Measurements from ENCODE around the gene SHB. TPM values are rescaled to one million over a fixed set of nuclear protein-coding genes. Genes with fewer than 3 reads are reported as not detected.
A peak's percentile ranks its signal among the peaks of the same experiment; 100 is the strongest.

SHB gene
- total and polyA plus RNA-seq, 11 donors: 7.8 to 31.4 (median 21.4) TPM

GRCh38 chr9:37963936-37964739 is 104.9 kb downstream of the SHB start:
- Histone ChIP-seq H3K27ac (peak overlapping the region in 2 of 12 donors; percentile 41 to 46), H3K4me1 (peaks cover 0 to 41% (median 20%) of the 10 kb centered on the region in 12 donors), H3K4me3 (no peak overlapping the region), H3K27me3 (no peaks in the 10 kb centered on the region), H3K9me3 (no peaks in the 10 kb centered on the region), H3K36me3 (peaks cover 0 to 2% (median 0%) of the 10 kb centered on the region in 9 donors)
- DNase-seq (peak in 1 of 5 donors; percentile 55), ATAC-seq (peak in 3 of 4 donors; percentile 40 to 69 (median 54))
- intact Hi-C loops (cut with DNase I): loop anchor here in 3 of 10 donors (5.0 to 10.0 kb wide), 4 partner anchors 42 to 193 kb away; no protein-coding TSS in a partner anchor
- 67 to 76% (median 71%) methylated on average over 15 of the region's 15 CpGs for WGBS, 4 donors
- TF ChIP-seq, protein P1, sequence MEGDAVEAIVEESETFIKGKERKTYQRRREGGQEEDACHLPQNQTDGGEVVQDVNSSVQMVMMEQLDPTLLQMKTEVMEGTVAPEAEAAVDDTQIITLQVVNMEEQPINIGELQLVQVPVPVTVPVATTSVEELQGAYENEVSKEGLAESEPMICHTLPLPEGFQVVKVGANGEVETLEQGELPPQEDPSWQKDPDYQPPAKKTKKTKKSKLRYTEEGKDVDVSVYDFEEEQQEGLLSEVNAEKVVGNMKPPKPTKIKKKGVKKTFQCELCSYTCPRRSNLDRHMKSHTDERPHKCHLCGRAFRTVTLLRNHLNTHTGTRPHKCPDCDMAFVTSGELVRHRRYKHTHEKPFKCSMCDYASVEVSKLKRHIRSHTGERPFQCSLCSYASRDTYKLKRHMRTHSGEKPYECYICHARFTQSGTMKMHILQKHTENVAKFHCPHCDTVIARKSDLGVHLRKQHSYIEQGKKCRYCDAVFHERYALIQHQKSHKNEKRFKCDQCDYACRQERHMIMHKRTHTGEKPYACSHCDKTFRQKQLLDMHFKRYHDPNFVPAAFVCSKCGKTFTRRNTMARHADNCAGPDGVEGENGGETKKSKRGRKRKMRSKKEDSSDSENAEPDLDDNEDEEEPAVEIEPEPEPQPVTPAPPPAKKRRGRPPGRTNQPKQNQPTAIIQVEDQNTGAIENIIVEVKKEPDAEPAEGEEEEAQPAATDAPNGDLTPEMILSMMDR (IDR thresholded peaks at IDR 0.05): no peak
- TF ChIP-seq POLR2A (IDR thresholded peaks at IDR 0.05): no peak

- Histone ChIP-seq H3K4me3 (no peak overlapping the region), H3K27ac (no peak overlapping the region), H3K36me3 (no peaks in the 10 kb centered on the region), H3K9me3 (no peaks in the 10 kb centered on the region), H3K27me3 (no peaks in the 10 kb centered on the region), H3K4me1 (peaks cover 0 to 37% (median 14%) of the 10 kb centered on the region in 12 donors)
- TF ChIP-seq POLR2A (IDR thresholded peaks at IDR 0.05): no peak
- TF ChIP-seq, protein P1 (IDR thresholded peaks at IDR 0.05): no peak
- ATAC-seq (no peak), DNase-seq (no peak)
- intact Hi-C loops (cut with DNase I): loop anchor here in 3 of 10 donors (5.0 to 10.0 kb wide), 4 partner anchors 39 to 196 kb away; no protein-coding TSS in a partner anchor
- 78 to 85% (median 84%) methylated on average over 3 of the region's 3 CpGs for WGBS, 4 donors
Measured at GRCh38 chr9:37961351-37961750, 107.7 kb downstream of the SHB start.

DNA sequence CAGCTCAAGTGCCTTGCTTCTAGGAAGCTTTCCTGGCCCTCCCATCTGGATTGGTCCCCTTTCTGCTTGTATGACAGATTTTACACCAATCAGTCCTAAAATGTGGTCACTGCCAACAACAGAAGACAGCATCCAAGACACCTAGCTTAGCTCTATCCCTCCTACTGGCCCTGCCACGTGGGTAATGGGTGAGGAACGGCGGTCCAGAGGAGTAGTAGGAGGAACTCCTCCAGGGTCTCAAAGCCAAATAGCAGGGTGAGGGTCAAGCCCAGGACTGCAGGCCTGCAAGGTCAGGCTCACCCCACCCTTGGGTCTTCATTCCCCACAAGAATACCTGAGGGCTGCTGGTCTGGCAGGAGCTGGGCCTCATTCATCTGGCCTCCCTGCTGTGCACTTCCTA is 108.4 kb downstream of the SHB start:
- no peak overlapping the region for H3K27ac ChIP-seq
- no peaks in the 10 kb centered on the region for H3K27me3 ChIP-seq
- H3K36me3 ChIP-seq: peaks cover 0 to 3% (median 0%) of the 10 kb centered on the region in 9 donors
- TF ChIP-seq, protein P1 (IDR thresholded peaks at IDR 0.05): no peak
- no peak for TF ChIP-seq POLR2A (IDR thresholded peaks at IDR 0.05)
- H3K9me3 ChIP-seq: no peaks in the 10 kb centered on the region
- no peak overlapping the region for H3K4me3 ChIP-seq
- peak in 1 of 5 donors; percentile 26 for DNase-seq
- 86 to 100% (median 97%) methylated on average over 1 to 3 of the region's 3 CpGs for WGBS, 4 donors
- intact Hi-C loops (cut with DNase I): loop anchor here in 3 of 10 donors (5.0 to 10.0 kb wide), 4 partner anchors 38 to 197 kb away; no protein-coding TSS in a partner anchor
- peaks cover 0 to 41% (median 14%) of the 10 kb centered on the region in 12 donors for H3K4me1 ChIP-seq
- ATAC-seq: no peak

DNA sequence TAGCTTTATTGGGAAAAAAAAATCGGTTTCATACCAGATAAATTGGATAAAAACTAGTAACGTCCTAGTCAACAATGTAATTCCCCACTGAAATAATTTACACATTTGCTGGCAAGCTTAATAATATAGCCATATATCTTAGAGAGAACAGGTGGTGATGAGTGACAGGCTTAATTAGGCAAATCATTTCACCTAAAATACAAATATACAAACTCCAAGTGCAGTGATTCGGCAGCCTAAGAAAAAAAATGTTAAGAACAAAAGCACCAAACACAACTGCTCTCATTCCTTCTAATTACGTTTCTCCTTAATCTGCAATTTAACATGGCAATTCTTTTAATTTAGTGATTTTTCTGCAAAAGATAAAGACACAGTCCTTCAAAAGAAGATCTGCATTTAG is 109.1 kb downstream of the SHB start:
- Histone ChIP-seq H3K4me1 (peaks cover 0 to 39% (median 13%) of the 10 kb centered on the region in 12 donors), H3K36me3 (peaks cover 0 to 8% (median 6%) of the 10 kb centered on the region in 9 donors), H3K27ac (no peak overlapping the region), H3K27me3 (no peaks in the 10 kb centered on the region), H3K9me3 (no peaks in the 10 kb centered on the region), H3K4me3 (no peak overlapping the region)
- TF ChIP-seq, protein P1 (IDR thresholded peaks at IDR 0.05): no peak
- DNase-seq (no peak), ATAC-seq (no peak)
- WGBS, 4 donors: 67 to 86% (median 77%) methylated on average over 4 of the region's 4 CpGs
- intact Hi-C loops (cut with DNase I): loop anchor here in 3 of 10 donors (5.0 to 10.0 kb wide), 4 partner anchors 38 to 197 kb away; no protein-coding TSS in a partner anchor
